GM12872 (cell line): Measurements from ENCODE around the gene STPG2.

Source experiments
- CTCF ChIP-seq: IDR thresholded peaks from 3 replicates; pipeline ENCODE4 v1.5.1; 2011; ENCODE audit warnings: low read depth, mild to moderate bottlenecking, low read length, moderate library complexity; ENCODE audit not compliant: insufficient read depth

The STPG2 gene

GRCh38 chr4:97582890-97583289 lies 560.4 kb downstream of the STPG2 start:
- TF ChIP-seq CTCF = no peak

GRCh38 chr4:97577004-97577403 lies 566.3 kb downstream of the STPG2 start:
- no peak for TF ChIP-seq CTCF

- no peak for TF ChIP-seq CTCF
Observed at GRCh38 chr4:97560009-97560408, 583.3 kb downstream of the STPG2 start.

- TF ChIP-seq CTCF = no peak
Observed at GRCh38 chr4:97558204-97558778, 585.0 kb downstream of the STPG2 start.

GRCh38 chr4:97548943-97549583 lies 594.2 kb downstream of the STPG2 start:
- TF ChIP-seq CTCF = no peak

GRCh38 chr4:97548186-97548585 lies 595.1 kb downstream of the STPG2 start:
- no peak for TF ChIP-seq CTCF

- TF ChIP-seq CTCF = no peak
Observed at GRCh38 chr4:97531351-97531750, 611.9 kb downstream of the STPG2 start.
